ENCODE measurements around the gene TIGD1.

The TIGD1 gene

GRCh38 chr2:232551250-232551638, 887 bp upstream of the TIGD1 start:
- DNase-seq (ENCODE audit: low spot score): peak; percentile 23
- TF ChIP-seq CTCF (IDR thresholded peaks at IDR 0.05; ENCODE audit: extremely low read depth, missing control alignments): no peak

DNA sequence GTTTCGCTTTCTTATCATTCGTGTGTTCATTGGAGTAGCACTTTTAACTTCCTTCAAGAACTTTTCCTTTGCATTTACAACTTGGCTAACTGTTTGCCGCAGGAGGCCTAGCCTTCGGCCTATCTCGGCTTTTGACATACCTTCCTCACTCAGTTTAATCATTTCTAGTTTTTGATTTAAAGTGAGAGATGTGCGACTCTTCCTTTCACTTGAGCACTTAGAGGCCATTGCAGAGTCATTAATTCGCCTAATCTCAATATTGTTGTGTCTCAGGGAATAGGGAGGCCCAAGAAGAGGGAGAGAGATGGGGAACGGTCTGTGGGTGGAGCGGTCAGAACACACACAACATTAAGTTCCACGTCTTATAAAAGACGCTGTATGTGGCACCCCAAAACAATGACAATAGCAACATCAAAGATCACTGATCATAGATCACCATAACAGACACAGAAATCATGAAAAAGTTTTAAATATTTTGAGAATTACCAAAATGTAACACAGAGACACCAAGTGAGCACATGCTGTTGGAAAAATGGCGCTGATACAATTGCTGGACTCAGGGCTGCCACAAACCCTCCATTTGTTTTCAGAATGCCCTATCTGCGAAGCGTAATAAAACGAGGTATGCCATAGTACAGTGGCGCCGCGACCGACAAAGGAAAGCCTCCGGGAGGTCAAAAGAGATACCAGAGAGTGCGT, 553 bp downstream of the TIGD1 start:
- DNase-seq (ENCODE audit: low spot score): no peak
- TF ChIP-seq CTCF (IDR thresholded peaks at IDR 0.05; ENCODE audit: extremely low read depth, missing control alignments): no peak

- TF ChIP-seq CTCF (IDR thresholded peaks at IDR 0.05; ENCODE audit: extremely low read depth, missing control alignments): no peak
- DNase-seq (ENCODE audit: low spot score): no peak
These were observed 2.4 kb downstream of the TIGD1 start for GRCh38 chr2:232547991-232548390.

DNA sequence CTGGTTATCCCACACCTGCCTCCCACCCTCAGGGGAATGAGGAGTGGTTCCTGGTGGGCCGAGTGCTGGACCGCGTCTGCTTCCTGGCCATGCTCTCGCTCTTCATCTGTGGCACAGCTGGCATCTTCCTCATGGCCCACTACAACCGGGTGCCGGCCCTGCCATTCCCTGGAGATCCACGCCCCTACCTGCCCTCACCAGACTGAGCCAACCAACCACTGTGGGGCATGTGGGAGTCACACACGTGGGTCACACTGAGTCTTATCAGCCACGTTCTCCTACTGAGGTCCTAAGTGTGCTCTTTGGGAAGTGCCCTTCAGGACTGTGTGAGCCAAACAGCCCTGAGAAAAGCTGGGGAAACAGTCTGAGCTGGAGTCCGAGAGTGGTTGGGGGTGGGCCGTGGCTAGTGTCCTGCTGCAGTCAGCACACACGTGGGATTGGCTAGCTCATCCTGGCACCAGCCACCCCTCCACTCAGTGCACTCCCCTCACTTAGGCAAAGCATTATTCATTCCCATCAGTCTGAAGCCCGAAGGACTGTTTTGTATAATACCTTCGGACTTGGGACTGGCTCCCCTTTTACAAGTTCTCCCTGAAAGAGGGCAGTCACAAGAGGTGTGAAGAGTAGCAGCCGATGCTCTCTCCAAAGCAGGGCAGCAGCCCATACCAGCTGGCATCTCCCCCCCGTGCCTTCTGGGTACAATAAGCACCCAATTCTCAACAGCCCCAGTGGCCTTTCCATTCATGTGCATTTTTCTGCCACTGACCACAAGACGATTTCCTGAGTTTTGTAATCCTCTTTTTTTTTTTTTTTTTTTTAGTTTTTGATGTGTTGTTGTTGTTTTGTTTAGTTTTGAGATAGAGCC, 4.6 kb downstream of the TIGD1 start:
- TF ChIP-seq CTCF (IDR thresholded peaks at IDR 0.05; ENCODE audit: extremely low read depth, missing control alignments): no peak
- DNase-seq (ENCODE audit: low spot score): no peak

DNA sequence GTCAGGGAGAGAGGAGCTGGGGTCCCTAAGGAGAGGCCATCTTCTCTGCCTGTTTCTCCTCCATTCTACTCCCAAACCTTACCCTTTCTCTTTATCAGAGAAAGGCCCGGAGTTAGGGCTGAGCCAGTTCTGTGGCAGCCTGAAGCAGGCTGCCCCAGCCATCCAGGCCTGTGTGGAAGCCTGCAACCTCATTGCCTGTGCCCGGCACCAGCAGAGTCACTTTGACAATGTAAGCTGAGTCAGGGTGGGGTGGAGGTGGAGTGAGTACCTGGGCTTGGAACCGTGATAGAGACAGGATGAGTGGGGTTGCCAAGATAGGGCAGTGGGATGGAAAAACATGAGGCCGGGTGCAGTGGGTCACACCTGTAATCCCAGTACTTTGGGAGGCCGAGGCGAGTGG, 5.7 kb downstream of the TIGD1 start:
- no peak for DNase-seq (ENCODE audit: low spot score)
- TF ChIP-seq CTCF (IDR thresholded peaks at IDR 0.05; ENCODE audit: extremely low read depth, missing control alignments): no peak

DNA sequence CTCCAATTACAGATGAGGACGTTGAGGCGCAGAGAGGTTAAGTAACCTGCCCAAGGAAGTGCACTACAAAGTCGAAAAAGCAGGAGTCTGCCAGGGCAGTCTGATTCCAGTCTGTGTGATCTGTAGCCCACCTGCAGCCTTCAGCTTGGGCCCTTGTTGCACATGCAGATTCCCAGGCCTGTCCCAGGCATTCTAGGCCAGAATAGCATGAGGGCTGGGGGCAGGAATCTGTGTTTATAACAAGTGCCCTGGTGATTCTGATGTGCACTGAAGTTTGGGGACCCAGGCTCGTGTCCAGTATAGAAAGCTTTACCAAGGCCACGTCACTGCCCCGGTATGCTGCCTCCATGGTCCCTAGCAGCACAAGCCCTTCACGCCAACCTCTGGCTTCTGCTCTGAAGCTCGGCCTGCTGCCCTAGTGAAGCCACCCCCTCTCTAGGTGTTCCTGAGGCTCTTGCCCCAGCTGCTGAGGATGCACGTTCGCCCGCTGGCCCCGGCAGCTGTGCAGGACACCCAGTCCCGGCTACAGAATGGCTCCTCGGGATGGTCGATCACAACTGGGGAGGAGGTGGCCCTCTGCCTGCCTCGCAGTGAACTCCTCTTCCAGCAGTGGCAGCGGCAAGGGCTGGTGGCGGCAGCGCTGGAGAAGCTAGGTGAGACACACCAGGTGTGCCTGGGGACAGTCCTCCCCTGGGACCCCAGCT, 6.3 kb downstream of the TIGD1 start:
- TF ChIP-seq CTCF (IDR thresholded peaks at IDR 0.05; ENCODE audit: extremely low read depth, missing control alignments): no peak
- no peak for DNase-seq (ENCODE audit: low spot score)

DNA sequence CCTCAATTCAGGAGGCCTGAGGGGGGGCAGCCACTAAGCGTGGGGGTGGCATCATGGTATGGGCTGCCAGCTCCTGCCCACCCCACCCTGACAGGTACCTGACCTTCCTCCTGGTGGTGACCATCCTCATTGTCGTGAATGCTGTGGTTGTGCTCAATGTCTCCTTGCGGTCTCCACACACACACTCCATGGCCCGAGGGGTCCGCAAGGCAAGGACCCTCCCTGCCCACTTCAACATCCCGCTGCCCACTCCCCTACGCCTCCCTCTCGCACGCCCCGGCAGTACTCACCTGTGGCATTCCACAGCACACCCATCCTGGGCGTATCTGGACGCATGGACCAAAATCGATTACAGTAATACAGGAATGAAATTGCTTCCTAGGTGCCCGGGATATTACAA, 6.9 kb downstream of the TIGD1 start:
- no peak for DNase-seq (ENCODE audit: low spot score)

More for the DNA sequence above, 6.9 kb downstream of the TIGD1 start:
- TF ChIP-seq CTCF (IDR thresholded peaks at IDR 0.05; ENCODE audit: extremely low read depth, missing control alignments): no peak
